ENCODE measurements around the gene RAET1E. TPM values are rescaled to one million over a fixed set of nuclear protein-coding genes. Genes with fewer than 3 reads are reported as not detected.

The RAET1E gene
- total RNA-seq, 2 donors from 2014 or later: 0.21 TPM; not detected in 1

DNA sequence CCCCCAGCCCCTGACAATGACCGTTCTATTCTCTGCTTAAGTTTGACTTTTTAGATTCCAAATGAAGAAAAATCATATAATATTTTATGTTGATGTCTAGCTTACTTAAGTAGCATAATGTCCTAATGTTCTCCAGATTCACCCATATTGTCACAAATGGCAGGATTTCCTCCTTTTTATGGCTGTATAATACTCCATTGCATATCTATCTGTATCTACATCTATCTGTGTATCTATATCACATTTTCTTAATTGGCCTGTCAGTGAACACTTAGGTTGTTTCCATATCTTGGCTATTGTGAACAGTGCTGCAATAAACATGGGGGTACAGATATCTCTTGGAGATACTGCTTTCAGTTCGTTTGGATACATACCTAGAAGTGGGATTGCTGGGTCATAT lies 26.7 kb downstream of the RAET1E start:
- no peaks in the 10 kb centered on the region for H3K36me3 ChIP-seq
- no peaks in the 10 kb centered on the region for H3K27me3 ChIP-seq
- intact Hi-C loops (cut with DNase I): no loop called here
- no peak for DNase-seq
- TF ChIP-seq, protein P1, sequence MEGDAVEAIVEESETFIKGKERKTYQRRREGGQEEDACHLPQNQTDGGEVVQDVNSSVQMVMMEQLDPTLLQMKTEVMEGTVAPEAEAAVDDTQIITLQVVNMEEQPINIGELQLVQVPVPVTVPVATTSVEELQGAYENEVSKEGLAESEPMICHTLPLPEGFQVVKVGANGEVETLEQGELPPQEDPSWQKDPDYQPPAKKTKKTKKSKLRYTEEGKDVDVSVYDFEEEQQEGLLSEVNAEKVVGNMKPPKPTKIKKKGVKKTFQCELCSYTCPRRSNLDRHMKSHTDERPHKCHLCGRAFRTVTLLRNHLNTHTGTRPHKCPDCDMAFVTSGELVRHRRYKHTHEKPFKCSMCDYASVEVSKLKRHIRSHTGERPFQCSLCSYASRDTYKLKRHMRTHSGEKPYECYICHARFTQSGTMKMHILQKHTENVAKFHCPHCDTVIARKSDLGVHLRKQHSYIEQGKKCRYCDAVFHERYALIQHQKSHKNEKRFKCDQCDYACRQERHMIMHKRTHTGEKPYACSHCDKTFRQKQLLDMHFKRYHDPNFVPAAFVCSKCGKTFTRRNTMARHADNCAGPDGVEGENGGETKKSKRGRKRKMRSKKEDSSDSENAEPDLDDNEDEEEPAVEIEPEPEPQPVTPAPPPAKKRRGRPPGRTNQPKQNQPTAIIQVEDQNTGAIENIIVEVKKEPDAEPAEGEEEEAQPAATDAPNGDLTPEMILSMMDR (IDR thresholded peaks at IDR 0.05): no peak
- no peaks in the 10 kb centered on the region for H3K9me3 ChIP-seq
- no peak overlapping the region for H3K27ac ChIP-seq
- no peak overlapping the region for H3K4me3 ChIP-seq
- no peaks in the 10 kb centered on the region for H3K4me1 ChIP-seq
- no peak overlapping the region for H3K9ac ChIP-seq (ENCODE audit: low read depth in 2 of 2, low read length in 2 of 2)

DNA sequence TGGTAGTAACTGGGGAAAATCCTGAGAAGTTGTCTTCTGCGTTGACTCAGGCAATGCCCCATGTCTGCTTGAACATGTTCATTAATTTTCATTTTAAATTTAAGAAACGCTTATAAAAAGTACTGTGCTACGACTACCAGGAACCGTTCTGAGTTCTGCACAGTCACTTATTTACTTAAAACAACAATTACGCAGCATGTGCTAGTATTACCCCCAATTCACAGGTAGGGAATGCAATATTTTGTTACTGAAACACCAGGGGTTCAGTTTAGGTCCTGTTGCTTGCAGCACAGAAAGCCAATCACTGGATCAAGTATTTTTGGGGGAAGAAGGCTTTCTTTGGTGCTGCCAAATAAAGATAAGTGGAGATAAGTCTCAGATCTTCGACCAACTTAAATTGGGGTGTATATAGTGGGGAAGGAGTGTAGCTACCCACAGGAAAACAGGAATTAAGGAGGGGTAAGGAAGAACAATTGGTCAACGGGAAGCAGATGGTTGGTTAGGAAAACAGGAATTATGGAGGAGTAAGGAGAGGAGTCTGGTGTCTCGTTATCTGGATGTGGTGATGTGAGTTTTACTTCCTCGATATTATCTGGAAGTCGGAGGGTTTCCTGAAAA lies 28.5 kb downstream of the RAET1E start:
- Histone ChIP-seq H3K36me3 (no peaks in the 10 kb centered on the region), H3K9ac (ENCODE audit: low read depth in 2 of 2, low read length in 2 of 2) (no peak overlapping the region), H3K4me3 (no peak overlapping the region), H3K9me3 (no peaks in the 10 kb centered on the region), H3K27me3 (no peaks in the 10 kb centered on the region), H3K27ac (no peak overlapping the region), H3K4me1 (no peaks in the 10 kb centered on the region)
- no peak for DNase-seq
- intact Hi-C loops (cut with DNase I): no loop called here
- TF ChIP-seq, protein P1 (IDR thresholded peaks at IDR 0.05): no peak

DNA sequence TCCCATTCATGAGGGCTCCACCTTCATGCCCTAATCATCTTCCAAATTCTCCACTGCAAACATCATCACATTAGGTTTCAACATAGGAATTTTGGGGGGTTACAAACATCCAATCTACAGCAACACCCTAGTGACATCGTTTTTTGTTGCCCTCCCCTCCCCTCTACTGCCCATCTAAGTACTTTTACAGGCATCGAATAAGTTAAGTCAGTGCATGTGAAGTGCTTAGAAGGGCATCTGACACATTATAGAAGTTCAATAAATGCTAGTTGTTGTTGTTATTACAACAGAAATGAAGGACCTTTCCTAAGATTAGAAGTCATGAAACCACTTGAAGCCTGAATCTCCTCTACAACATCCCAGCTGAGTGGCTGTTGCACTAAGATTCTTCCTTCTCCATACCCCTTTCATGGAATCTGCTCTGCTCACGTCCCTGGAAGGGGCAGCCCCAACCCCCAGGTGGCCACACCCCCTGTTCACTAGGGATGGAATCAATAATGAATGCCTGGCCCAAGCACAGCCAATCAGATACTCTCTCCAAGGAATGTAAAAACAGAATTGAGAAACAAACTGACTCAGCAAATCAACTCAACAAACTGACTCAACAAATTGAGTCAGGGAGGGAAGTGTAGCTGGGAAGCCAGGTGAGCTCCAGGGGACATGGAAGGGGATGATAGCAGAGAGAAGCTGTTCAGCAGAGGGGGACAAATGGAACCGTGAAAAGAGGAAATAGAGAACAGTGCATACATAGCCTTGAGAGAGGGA lies 29.9 kb downstream of the RAET1E start:
- intact Hi-C loops (cut with DNase I): no loop called here
- H3K27me3 ChIP-seq: no peaks in the 10 kb centered on the region
- no peaks in the 10 kb centered on the region for H3K4me1 ChIP-seq
- DNase-seq: peak; percentile 7
- no peak overlapping the region for H3K4me3 ChIP-seq
- H3K9ac ChIP-seq (ENCODE audit: low read depth in 2 of 2, low read length in 2 of 2): no peak overlapping the region
- H3K27ac ChIP-seq: no peak overlapping the region
- no peaks in the 10 kb centered on the region for H3K9me3 ChIP-seq
- no peaks in the 10 kb centered on the region for H3K36me3 ChIP-seq
- TF ChIP-seq, protein P1 (IDR thresholded peaks at IDR 0.05): no peak

DNA sequence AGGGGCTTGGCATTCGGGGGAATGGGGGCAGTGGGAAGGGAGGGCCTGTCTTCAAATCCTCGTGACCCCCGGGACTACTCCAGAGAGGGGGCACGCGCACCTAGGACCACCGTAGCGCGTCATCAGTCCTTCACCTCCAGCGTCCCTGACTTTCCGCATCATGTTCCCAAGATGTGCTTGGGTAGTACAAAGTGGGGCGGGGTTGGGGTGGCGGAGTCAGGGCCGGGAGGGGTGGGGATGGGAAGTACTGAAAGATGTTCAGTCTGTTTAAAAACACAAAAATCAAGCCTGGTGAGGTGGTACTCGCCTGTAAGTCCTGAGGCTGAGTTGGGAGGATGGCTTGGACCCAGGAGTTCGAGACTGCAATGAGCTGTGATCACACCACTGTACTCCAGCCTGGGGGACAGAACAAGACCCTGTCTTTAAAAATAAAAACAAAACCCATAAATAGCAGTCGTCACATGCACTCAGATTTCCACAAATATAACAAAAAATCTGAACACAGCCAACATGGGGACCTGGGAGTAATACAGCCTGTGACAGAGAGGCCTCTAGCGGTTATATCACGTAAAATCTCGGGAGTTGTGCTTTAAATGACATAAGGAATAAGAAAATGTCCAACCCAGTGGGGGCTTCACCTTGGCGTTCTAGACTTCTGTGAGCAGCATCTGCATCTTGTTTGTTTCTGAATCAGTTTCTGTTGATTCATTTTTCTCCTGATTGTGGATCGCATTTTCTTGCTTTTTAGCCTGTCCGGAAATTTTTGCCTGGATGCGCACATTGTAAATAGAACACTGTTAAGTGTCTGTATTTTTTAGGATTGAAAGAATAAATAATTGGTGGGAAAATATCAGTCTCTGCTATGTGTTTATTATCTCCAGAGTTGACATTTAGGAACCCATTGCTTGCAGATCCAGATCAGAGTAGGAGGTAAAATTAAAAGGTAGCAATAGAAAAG lies 33.1 kb downstream of the RAET1E start:
- H3K9ac ChIP-seq (ENCODE audit: low read depth in 2 of 2, low read length in 2 of 2): peak overlapping the region; percentile 60 to 68
- no peaks in the 10 kb centered on the region for H3K36me3 ChIP-seq
- TF ChIP-seq, protein P1 (IDR thresholded peaks at IDR 0.05): peak; percentile 34
- peak overlapping the region; percentile 64 for H3K4me3 ChIP-seq
- no peaks in the 10 kb centered on the region for H3K4me1 ChIP-seq
- H3K27ac ChIP-seq: peak overlapping the region; percentile 92
- H3K27me3 ChIP-seq: no peaks in the 10 kb centered on the region
- intact Hi-C loops (cut with DNase I): loop anchor here (2.0 kb wide), 1 partner anchor 30 kb away; no protein-coding TSS in a partner anchor
- DNase-seq: peak; percentile 53
- H3K9me3 ChIP-seq: no peaks in the 10 kb centered on the region
